CD14-positive monocyte (primary cell): Measurements from ENCODE around the gene DLEC1. TPM values are rescaled to one million over a fixed set of nuclear protein-coding genes. Genes with fewer than 3 reads are reported as not detected.
"Not testable (repeated sequence)": the region's sequence is repeated elsewhere in the genome, so short reads cannot be mapped to it uniquely, and the experiment has no call there.

Experiments used
- DNase-seq, 3 donors: peaks; one replicate each; pipeline ENCODE4 v3.0.0-alpha.2; 2011 to 2022
- H2AFZ ChIP-seq: 2 replicates; pipeline ENCODE4 v1.6.0; 2012; ENCODE audit warnings: mild to moderate bottlenecking, low read depth, low read length, inconsistent platforms; ENCODE audit not compliant: insufficient read depth, poor library complexity, severe bottlenecking
- H3K27ac ChIP-seq, 2 donors: 1 replicate in 1 of 2; 2 replicates in 1 of 2; pipeline ENCODE4 v1.5.1; 2012 to 2013; ENCODE audit warnings: low read length in 2 of 2, control low read depth in 1 of 2, inconsistent platforms in 1 of 2, low read depth in 1 of 2, mild to moderate bottlenecking in 1 of 2
- H3K27me3 ChIP-seq, 2 donors: one replicate each; pipeline versions ENCODE4 v1.6.0 to v1.6.1; 2011 to 2013; ENCODE audit warnings: low read length in 2 of 2; ENCODE audit not compliant: control insufficient read depth in 2 of 2, insufficient read depth in 2 of 2
- H3K36me3 ChIP-seq, 2 donors: replicated peaks in 1 of 2; 1 replicate in 1 of 2; 2 replicates in 1 of 2; pipeline versions ENCODE4 v1.5.1 to v1.6.1; 2012 to 2013; ENCODE audit warnings: low read length in 2 of 2, control low read depth in 1 of 2, inconsistent platforms in 1 of 2, mild to moderate bottlenecking in 1 of 2; ENCODE audit not compliant: insufficient read depth in 2 of 2, control insufficient read depth in 1 of 2
- H3K4me1 ChIP-seq, 2 donors: 1 replicate in 1 of 2; 2 replicates in 1 of 2; pipeline versions ENCODE4 v1.5.1 to v1.6.1; 2012 to 2013; ENCODE audit warnings: low read length in 2 of 2, control low read depth in 1 of 2, inconsistent platforms in 1 of 2, mild to moderate bottlenecking in 1 of 2, moderate library complexity in 1 of 2; ENCODE audit not compliant: insufficient read depth in 2 of 2, control insufficient read depth in 1 of 2
- H3K4me2 ChIP-seq: replicated peaks from 2 replicates; pipeline ENCODE3; 2012; ENCODE audit warnings: low read length, moderate library complexity, mild to moderate bottlenecking; ENCODE audit not compliant: poor library complexity, severe bottlenecking; ENCODE audit errors: extremely low read depth
- H3K4me3 ChIP-seq, 3 experiments: fragments of 200-600 bp in 1 of 3; sonication (generic) in 1 of 3; replicated peaks in 1 of 3; 1 replicate in 2 of 3; 2 replicates in 1 of 3; pipeline ENCODE4 v1.5.1; 2011 to 2013; ENCODE audit warnings: low read length in 3 of 3, mild to moderate bottlenecking in 3 of 3, control low read depth in 2 of 3, low read depth in 2 of 3, inconsistent platforms in 1 of 3, moderate library complexity in 1 of 3
- H3K79me2 ChIP-seq: 2 replicates; pipeline ENCODE4 v1.6.0; 2012; ENCODE audit warnings: mild to moderate bottlenecking, control low read depth, inconsistent platforms, low read length, moderate library complexity; ENCODE audit not compliant: insufficient read depth
- H3K9ac ChIP-seq: 2 replicates; pipeline ENCODE4 v1.6.0; 2017; ENCODE audit warnings: low read length, mild to moderate bottlenecking; ENCODE audit not compliant: insufficient read depth, poor library complexity, severe bottlenecking
- H3K9me3 ChIP-seq, 2 donors: replicated peaks in 1 of 2; 1 replicate in 1 of 2; 2 replicates in 1 of 2; pipeline versions ENCODE4 v1.5.1 to v1.6.1; 2012 to 2013; ENCODE audit warnings: low read length in 2 of 2, control low read depth in 1 of 2; ENCODE audit not compliant: control insufficient read depth in 1 of 2, insufficient read depth in 1 of 2
- H4K20me1 ChIP-seq: 2 replicates; pipeline ENCODE4 v1.6.0; 2012; ENCODE audit warnings: mild to moderate bottlenecking, low read length, control low read depth, moderate library complexity; ENCODE audit not compliant: insufficient read depth
- H3K27ac Mint-ChIP-seq, 7 donors: one replicate each; pipeline ENCODE4 v1.8.0; 2020; ENCODE audit warnings: mild to moderate bottlenecking in 7 of 7, mixed read lengths in 7 of 7, moderate library complexity in 6 of 7, inconsistent platforms in 2 of 7
- H3K27me3 Mint-ChIP-seq, 3 donors: one replicate each; pipeline ENCODE4 v1.8.0; 2021 to 2022; ENCODE audit warnings: low read depth in 3 of 3, mild to moderate bottlenecking in 3 of 3, mixed read lengths in 3 of 3, moderate library complexity in 3 of 3, inconsistent platforms in 1 of 3
- H3K36me3 Mint-ChIP-seq, 2 donors: one replicate each; pipeline ENCODE4 v1.8.0; 2020; ENCODE audit warnings: mixed read lengths in 2 of 2, inconsistent platforms in 1 of 2, mild to moderate bottlenecking in 1 of 2
- H3K4me1 Mint-ChIP-seq: one replicate; pipeline ENCODE4 v1.8.0; 2020; ENCODE audit warnings: mild to moderate bottlenecking, mixed read lengths
- H3K4me3 Mint-ChIP-seq, 2 donors: one replicate each; pipeline ENCODE4 v1.8.0; 2020; ENCODE audit warnings: mild to moderate bottlenecking in 2 of 2, mixed read lengths in 2 of 2, moderate library complexity in 1 of 2
- H3K9me3 Mint-ChIP-seq, 7 donors: one replicate each; pipeline ENCODE4 v1.8.0; 2020 to 2022; ENCODE audit warnings: mixed read lengths in 7 of 7, mild to moderate bottlenecking in 6 of 7, moderate library complexity in 6 of 7, inconsistent platforms in 2 of 7
- WGBS: methylation state at CpG from one replicate; pipeline ENCODE4 v1.1.5; 2013; ENCODE audit warnings: missing lambda C conversion rate; ENCODE audit not compliant: insufficient coverage; 5-methylcytosine and 5-hydroxymethylcytosine counted together
- intact Hi-C, 2 donors: fragments of 100-400 bp; cut with micrococcal nuclease; formaldehyde crosslinking; loops; one replicate each; pipeline versions ENCODE4 v1.15.0 to v1.15.1; 2023
- polyA plus RNA-seq, 3 donors: library from polyadenylated mRNA; depleted of rRNA in 1 of 3; unstranded in 2 of 3; stranded (reverse) in 1 of 3; fragments of 300-500 nt in 2 of 3; fragments of >200 nt in 1 of 3; fragmentation: Illumina TruSeq in 2 of 3; gene quantifications; 1 replicate in 2 of 3; 2 replicates in 1 of 3; pipeline ENCODE4 v1.2.3, GENCODE V29; 2012 to 2021
- TF ChIP-seq, protein P1 (sequence below): fragments of 200-600 bp; IDR thresholded peaks from one replicate; pipeline ENCODE4 v1.8.0; 2022; ENCODE audit warnings: antibody characterized with exemption, mild to moderate bottlenecking

The DLEC1 gene
- polyA plus RNA-seq, 3 donors = 0.11 to 0.81 (median 0.14) TPM

DNA sequence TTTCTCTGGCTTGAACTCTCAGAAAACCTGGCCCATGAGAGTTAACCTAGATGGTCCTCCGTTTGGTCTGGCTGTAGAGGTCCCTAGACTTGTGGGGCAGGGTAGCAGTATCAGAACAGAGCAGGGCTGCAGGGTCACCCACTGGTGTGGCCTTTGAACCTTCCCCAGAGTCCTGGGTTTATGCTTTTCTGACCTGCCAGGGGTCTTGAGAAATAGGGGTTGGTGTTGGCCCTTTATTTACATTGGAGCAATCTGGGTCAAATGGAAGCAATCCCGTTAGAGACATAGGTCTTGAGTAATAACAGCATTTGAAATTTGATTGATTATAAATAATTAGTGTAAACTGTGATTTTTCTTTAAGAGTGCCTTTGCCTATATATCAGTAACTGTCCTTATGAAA, 23.8 kb downstream of the DLEC1 start:
- H4K20me1 ChIP-seq = no peaks in the 10 kb centered on the region
- no peaks in the 10 kb centered on the region for H3K79me2 ChIP-seq
- Mint-ChIP-seq H3K27me3 (peaks cover 0 to 11% (median 2%) of the 10 kb centered on the region in 3 donors), H3K9me3 (peaks cover 2 to 12% (median 8%) of the 10 kb centered on the region in 7 donors), H3K4me1 (peaks cover under 1% of the 10 kb centered on the region), H3K27ac (no peak overlapping the region), H3K36me3 (no peaks in the 10 kb centered on the region), H3K4me3 (no peak overlapping the region)
- intact Hi-C loops = no loop called here
- H3K9me3 ChIP-seq = no peaks in the 10 kb centered on the region
- H3K27me3 ChIP-seq = no peaks in the 10 kb centered on the region
- no peak overlapping the region for H2AFZ ChIP-seq
- H3K36me3 ChIP-seq = no peaks in the 10 kb centered on the region
- TF ChIP-seq, protein P1, sequence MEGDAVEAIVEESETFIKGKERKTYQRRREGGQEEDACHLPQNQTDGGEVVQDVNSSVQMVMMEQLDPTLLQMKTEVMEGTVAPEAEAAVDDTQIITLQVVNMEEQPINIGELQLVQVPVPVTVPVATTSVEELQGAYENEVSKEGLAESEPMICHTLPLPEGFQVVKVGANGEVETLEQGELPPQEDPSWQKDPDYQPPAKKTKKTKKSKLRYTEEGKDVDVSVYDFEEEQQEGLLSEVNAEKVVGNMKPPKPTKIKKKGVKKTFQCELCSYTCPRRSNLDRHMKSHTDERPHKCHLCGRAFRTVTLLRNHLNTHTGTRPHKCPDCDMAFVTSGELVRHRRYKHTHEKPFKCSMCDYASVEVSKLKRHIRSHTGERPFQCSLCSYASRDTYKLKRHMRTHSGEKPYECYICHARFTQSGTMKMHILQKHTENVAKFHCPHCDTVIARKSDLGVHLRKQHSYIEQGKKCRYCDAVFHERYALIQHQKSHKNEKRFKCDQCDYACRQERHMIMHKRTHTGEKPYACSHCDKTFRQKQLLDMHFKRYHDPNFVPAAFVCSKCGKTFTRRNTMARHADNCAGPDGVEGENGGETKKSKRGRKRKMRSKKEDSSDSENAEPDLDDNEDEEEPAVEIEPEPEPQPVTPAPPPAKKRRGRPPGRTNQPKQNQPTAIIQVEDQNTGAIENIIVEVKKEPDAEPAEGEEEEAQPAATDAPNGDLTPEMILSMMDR = no peak
- H3K27ac ChIP-seq = no peak overlapping the region
- WGBS = 100% methylated on average over 1 of the region's 2 CpGs
- H3K4me2 ChIP-seq = no peak overlapping the region
- H3K9ac ChIP-seq = no peak overlapping the region
- H3K4me1 ChIP-seq = no peaks in the 10 kb centered on the region
- no peak for DNase-seq
- no peak overlapping the region for H3K4me3 ChIP-seq

- WGBS = 94% methylated on average over 7 of the region's 32 CpGs
- H3K27ac ChIP-seq, H3K9me3 ChIP-seq, H3K27me3 ChIP-seq, H3K27ac Mint-ChIP-seq, H3K9ac ChIP-seq, H3K4me1 ChIP-seq, H3K4me1 Mint-ChIP-seq, H3K36me3 ChIP-seq, H2AFZ ChIP-seq, H3K4me3 Mint-ChIP-seq, H3K36me3 Mint-ChIP-seq, H3K79me2 ChIP-seq, H4K20me1 ChIP-seq, H3K4me2 ChIP-seq, intact Hi-C loops, DNase-seq, H3K4me3 ChIP-seq: not testable (repeated sequence)
- Mint-ChIP-seq H3K9me3 (peaks cover 2 to 12% (median 8%) of the 10 kb centered on the region in 7 donors), H3K27me3 (peaks cover 0 to 11% (median 3%) of the 10 kb centered on the region in 3 donors)
These were observed 25.4 kb downstream of the DLEC1 start for GRCh38 chr3:38064453-38064852.
